ENCODE data around the gene OR5D14. TPM values are rescaled to one million over a fixed set of nuclear protein-coding genes. Genes with fewer than 3 reads are reported as not detected.

The OR5D14 gene
- not detected for total RNA-seq

GRCh38 chr11:55795256-55795655 is at the start of gene OR5D14:
Gene OR5D14, plus strand, starts transcription at chr11:55795556. Its CDS starts 0 bp downstream, at chr11:55795556.

GRCh38 chr11:55773138-55773537 is 22.2 kb upstream of the OR5D14 start, which contains the start of gene OR5D13:
Gene OR5D13, plus strand, starts transcription at chr11:55773438. Its CDS starts 0 bp downstream, at chr11:55773438.

GRCh38 chr11:55811067-55811466 is 15.7 kb downstream of the OR5D14 start, which contains the start of gene OR5L1:
Gene OR5L1, plus strand, starts transcription at chr11:55811367. Its CDS starts 100 bp downstream, at chr11:55811467.

GRCh38 chr11:55819330-55819729 is 24.0 kb downstream of the OR5D14 start, which contains the start of gene OR5D18:
Gene OR5D18, plus strand, starts transcription at chr11:55819630. Its CDS starts 0 bp downstream, at chr11:55819630.

DNA sequence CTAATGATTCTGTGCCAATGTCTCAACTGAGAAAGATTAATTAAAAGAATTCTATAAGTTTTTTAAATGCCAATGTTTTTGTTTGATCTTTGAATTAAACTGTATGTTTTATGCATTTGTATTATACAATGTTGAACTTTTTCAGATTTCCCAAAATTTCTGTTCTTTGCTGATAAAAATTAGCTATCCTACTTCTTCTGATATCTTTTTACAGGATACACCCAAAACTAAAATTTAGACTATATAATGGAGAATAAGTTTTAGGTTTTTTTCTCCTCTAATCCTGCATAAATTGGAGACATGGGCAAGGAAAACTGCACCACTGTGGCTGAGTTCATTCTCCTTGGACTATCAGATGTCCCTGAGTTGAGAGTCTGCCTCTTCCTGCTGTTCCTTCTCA is 31.6 kb downstream of the OR5D14 start, which contains the start of gene OR5L2:
Gene OR5L2, plus strand, starts transcription at position 301 of the 400 bp plus-strand sequence. Its CDS starts 0 bp downstream, at position 301.

GRCh38 chr11:55838452-55838851 is 43.1 kb downstream of the OR5D14 start, which contains the start of gene OR5D16:
Gene OR5D16, plus strand, starts transcription at chr11:55838752. Its CDS starts 0 bp downstream, at chr11:55838752.

Other genes with a start within 250 kb of the OR5D14 start
- not detected for gene OR4C15, start 241.1 kb upstream of the OR5D14 start, total RNA-seq
- gene OR4C16, start 223.4 kb upstream of the OR5D14 start, total RNA-seq, result not detected
- not detected for gene OR4C11, start 187.9 kb upstream of the OR5D14 start, total RNA-seq
- not detected for gene OR4P4, start 160.4 kb upstream of the OR5D14 start, total RNA-seq
- gene OR4S2, start 147.2 kb upstream of the OR5D14 start, total RNA-seq, result not detected
- gene OR4C6, start 133.4 kb upstream of the OR5D14 start, total RNA-seq, result not detected
- gene OR5D13, start 22.1 kb upstream of the OR5D14 start, total RNA-seq, result not detected
- not detected for gene OR5L1, start 15.8 kb downstream of the OR5D14 start, total RNA-seq
- not detected for gene OR5D18, start 24.1 kb downstream of the OR5D14 start, total RNA-seq
- gene OR5L2, start 31.7 kb downstream of the OR5D14 start, total RNA-seq, result not detected
- gene OR5D16, start 43.2 kb downstream of the OR5D14 start, total RNA-seq, result not detected
- gene TRIM51, start 87.7 kb downstream of the OR5D14 start, total RNA-seq, result not detected
- not detected for gene OR5W2, start 119.0 kb downstream of the OR5D14 start, total RNA-seq
- gene OR5I1, start 140.8 kb downstream of the OR5D14 start, total RNA-seq, result not detected
- gene OR10AG1, start 174.4 kb downstream of the OR5D14 start, total RNA-seq, result not detected
- gene OR5F1, start 199.1 kb downstream of the OR5D14 start, total RNA-seq, result not detected
- not detected for gene OR5AS1, start 232.1 kb downstream of the OR5D14 start, total RNA-seq